SK-N-SH (cell line): ENCODE data around the gene SGPL1. TPM values are rescaled to one million over a fixed set of nuclear protein-coding genes. Genes with fewer than 3 reads are reported as not detected.

Experiments
- CTCF ChIA-PET: fragments of 300-600, 350-600 bp; formaldehyde crosslinking; extraction: SDS; loops from one replicate; lab custom pipeline; 2021; lab: Yijun Ruan, JAX
- POLR2A ChIA-PET: fragments of 350-600 bp; sonication (Branson Sonifier 250); formaldehyde crosslinking; extraction: SDS; loops from one replicate; lab custom pipeline; 2020; ENCODE audit warnings: antibody characterized with exemption, inconsistent platforms; lab: Yijun Ruan, JAX
- DNase-seq: peaks from one replicate; pipeline ENCODE4 v3.0.0; 2012
- H2AFZ ChIP-seq: fragments of 200-600 bp; sonication (generic); 2 replicates; pipeline ENCODE4 v1.8.1; 2016; ENCODE audit warnings: antibody characterized with exemption, mild to moderate bottlenecking, low read depth
- H3F3A ChIP-seq: fragments of 200-600 bp; sonication (generic); replicated peaks from 2 replicates; pipeline ENCODE3; 2016; ENCODE audit warnings: antibody characterized with exemption, mild to moderate bottlenecking; ENCODE audit not compliant: insufficient read depth
- H3K27ac ChIP-seq, 2 experiments: fragments of 200-500 bp in 1 of 2; fragments of 200-600 bp in 1 of 2; sonication (Bioruptor generic) in 1 of 2; sonication (generic), shearing (Covaris generic) in 1 of 2; 2 replicates each; pipeline versions ENCODE4 v1.5.1 to v1.6.1; 2014 to 2016; ENCODE audit warnings: low read depth in 2 of 2, inconsistent platforms in 1 of 2, low read length in 1 of 2, mild to moderate bottlenecking in 1 of 2, mixed read lengths in 1 of 2
- H3K27me3 ChIP-seq: fragments of 200-600 bp; sonication (generic), shearing (Covaris generic); 2 replicates; pipeline ENCODE4 v1.6.1; 2016; ENCODE audit warnings: mixed run types; ENCODE audit not compliant: insufficient read depth
- H3K36me3 ChIP-seq, 2 experiments: fragments of 200-500 bp in 1 of 2; fragments of 200-600 bp in 1 of 2; sonication (Bioruptor generic) in 1 of 2; sonication (generic) in 1 of 2; replicated peaks in 1 of 2; 2 replicates each; pipeline versions ENCODE3 to v1.5.1; 2014 to 2016; ENCODE audit warnings: low read length in 1 of 2, mild to moderate bottlenecking in 1 of 2; ENCODE audit not compliant: insufficient read depth in 2 of 2, control insufficient read depth in 1 of 2
- H3K4me1 ChIP-seq, 2 experiments: fragments of 200-500 bp in 1 of 2; fragments of 200-600 bp in 1 of 2; sonication (Bioruptor generic) in 1 of 2; sonication (generic), shearing (Covaris generic) in 1 of 2; 2 replicates each; pipeline versions ENCODE4 v1.5.1 to v1.6.1; 2014 to 2016; ENCODE audit warnings: low read depth in 1 of 2, low read length in 1 of 2, mixed run types in 1 of 2; ENCODE audit not compliant: insufficient read depth in 2 of 2, control insufficient read depth in 1 of 2
- H3K4me2 ChIP-seq: fragments of 200-600 bp; sonication (generic), shearing (Covaris generic); 2 replicates; pipeline ENCODE4 v1.6.1; 2017; ENCODE audit warnings: mixed run types
- H3K4me3 ChIP-seq, 2 experiments: fragments of 200-500 bp in 1 of 2; fragments of 200-600 bp in 1 of 2; sonication (Bioruptor generic) in 1 of 2; sonication (generic), shearing (Covaris generic) in 1 of 2; 2 replicates each; pipeline versions ENCODE4 v1.5.1 to v1.8.1; 2014 to 2016; ENCODE audit warnings: low read depth in 2 of 2, inconsistent platforms in 1 of 2, low read length in 1 of 2, mild to moderate bottlenecking in 1 of 2, mixed read lengths in 1 of 2, moderate library complexity in 1 of 2
- H3K79me2 ChIP-seq: fragments of 200-600 bp; sonication (generic); 2 replicates; pipeline ENCODE4 v1.8.1; 2017; ENCODE audit warnings: mild to moderate bottlenecking; ENCODE audit not compliant: insufficient read depth
- H3K9ac ChIP-seq: fragments of 200-600 bp; sonication (generic); 2 replicates; pipeline ENCODE4 v1.6.1; 2017; ENCODE audit warnings: mixed run types
- H3K9me2 ChIP-seq: fragments of 200-600 bp; sonication (generic); 2 replicates; pipeline ENCODE4 v1.6.1; 2017; ENCODE audit warnings: mixed run types
- H3K9me3 ChIP-seq: fragments of 200-600 bp; sonication (generic); 2 replicates; pipeline ENCODE4 v1.6.1; 2017; ENCODE audit warnings: mixed run types, mild to moderate bottlenecking, moderate library complexity
- H4K20me1 ChIP-seq: fragments of 200-600 bp; sonication (generic); 2 replicates; pipeline ENCODE4 v1.6.1; 2017; ENCODE audit warnings: mild to moderate bottlenecking, mixed run types; ENCODE audit not compliant: insufficient read depth
- CHD2 ChIP-seq: fragments of 150-350 bp; IDR thresholded peaks from 2 replicates; pipeline ENCODE4 v1.6.1; 2018; ENCODE audit warnings: low read length; ENCODE audit not compliant: partially characterized antibody
- CTCF ChIP-seq: fragments of 200-600 bp; sonication (generic); IDR thresholded peaks from 2 replicates; pipeline ENCODE4 v1.6.1; 2017; ENCODE audit warnings: antibody characterized with exemption, mild to moderate bottlenecking, moderate library complexity
- EP300 ChIP-seq, 2 experiments: IDR thresholded peaks; 2 replicates each; pipeline versions ENCODE4 v1.4.0 to v1.6.1; 2012; ENCODE audit warnings: borderline replicate concordance in 1 of 2, low read depth in 1 of 2, low read length in 1 of 2
- FOXJ3 ChIP-seq: sonication (generic); formaldehyde crosslinking; IDR thresholded peaks from 2 replicates; pipeline ENCODE4 v1.5.1; 2020; ENCODE audit warnings: mild to moderate bottlenecking, missing genetic modification reagents
- FOXM1 ChIP-seq: IDR thresholded peaks from 2 replicates; pipeline ENCODE4 v1.4.0; 2012; ENCODE audit warnings: low read depth, mild to moderate bottlenecking
- GABPA ChIP-seq: IDR thresholded peaks from 2 replicates; pipeline ENCODE4 v1.4.0; 2012; ENCODE audit warnings: low read depth, mild to moderate bottlenecking
- NRF1 ChIP-seq: IDR thresholded peaks from 2 replicates; pipeline ENCODE4 v1.6.1; 2012; ENCODE audit warnings: low read depth, mild to moderate bottlenecking, low read length
- REST ChIP-seq: IDR thresholded peaks from 2 replicates; pipeline ENCODE4 v1.6.1; 2012; ENCODE audit warnings: mild to moderate bottlenecking, low read depth, low read length, moderate library complexity
- SMC3 ChIP-seq: IDR thresholded peaks from 2 replicates; pipeline ENCODE4 v1.6.1; 2012; ENCODE audit warnings: low read depth, low read length, improper control_type of control experiment
- TCF12 ChIP-seq: IDR thresholded peaks from 2 replicates; pipeline ENCODE4 v1.4.0; 2012
- USF2 ChIP-seq: fragments of 150-350 bp; IDR thresholded peaks from 2 replicates; pipeline ENCODE4 v1.6.1; 2017; ENCODE audit warnings: antibody characterized with exemption, low read length, low read depth, borderline replicate concordance
- WGBS: methylation state at CpG from one replicate; pipeline ENCODE4 v1.1.6; 2017; ENCODE audit warnings: low lambda C conversion rate; 5-methylcytosine and 5-hydroxymethylcytosine counted together
- polyA plus RNA-seq, 3 experiments: library from polyadenylated mRNA; depleted of rRNA; stranded (reverse); fragments of >200 nt; gene quantifications; 2 replicates each; pipeline ENCODE4 v1.2.3, GENCODE V29; 2012

SGPL1 gene
- polyA plus RNA-seq, 1 of the 3 experiments (the other 2 are of a cell fraction): 11.8 TPM

GRCh38 chr10:70797840-70798239, 17.9 kb upstream of the SGPL1 start:
- Histone ChIP-seq H3K4me1 (no peaks in the 10 kb centered on the region), H3K9me2 (no peaks in the 10 kb centered on the region), H3K9me3 (no peaks in the 10 kb centered on the region), H3K4me2 (no peak overlapping the region), H3K79me2 (no peaks in the 10 kb centered on the region), H3K36me3 (no peaks in the 10 kb centered on the region), H3K27ac (no peak overlapping the region), H2AFZ (no peak overlapping the region), H3K27me3 (peaks cover 40% of the 10 kb centered on the region; the same call in 1 of the 2 replicates), H4K20me1 (no peaks in the 10 kb centered on the region), H3F3A (no peaks in the 10 kb centered on the region), H3K4me3 (no peak overlapping the region), H3K9ac (no peak overlapping the region)
- no peak for DNase-seq
- TF ChIP-seq GABPA (no peak), CTCF (no peak), USF2 (no peak)
- ChIA-PET POLR2A (interaction anchor here (0.6 kb wide), 1 partner anchor 92 kb away, joined by 5 read pairs; no protein-coding TSS in a partner anchor), CTCF (interaction anchor here (0.9 kb wide), 1 partner anchor 18 kb away, joined by 3 read pairs; no protein-coding TSS in a partner anchor)
- 69% methylated on average over 4 of the region's 7 CpGs for WGBS

- Histone ChIP-seq H2AFZ (no peak overlapping the region), H3K4me1 (no peaks in the 10 kb centered on the region), H3K9me3 (no peaks in the 10 kb centered on the region), H3K9me2 (no peaks in the 10 kb centered on the region), H4K20me1 (no peaks in the 10 kb centered on the region), H3K36me3 (no peaks in the 10 kb centered on the region), H3K4me3 (no peak overlapping the region), H3F3A (no peaks in the 10 kb centered on the region), H3K4me2 (no peak overlapping the region), H3K27ac (no peak overlapping the region)
- DNase-seq: no peak
- 36% methylated on average over 5 of the region's 5 CpGs for WGBS
- POLR2A ChIA-PET: no interaction called here
- CTCF ChIA-PET: interaction anchor here (2.2 kb wide), 1 partner anchor 17 kb away, joined by 5 read pairs; the partner anchor contains the start of gene SGPL1
- TF ChIP-seq NRF1 (no peak), REST (no peak), FOXM1 (no peak), EP300 (IDR thresholded peaks at IDR 0.05; ENCODE audit: borderline replicate concordance in 1 of 2, low read depth in 1 of 2, low read length in 1 of 2) (no peak), CHD2 (no peak), FOXJ3 (CRISPR knock-in tag) (no peak), TCF12 (no peak), SMC3 (no peak)
- TF ChIP-seq, all 33 proteins: peak for 0
- Histone ChIP-seq H3K9ac (no peak overlapping the region), H3K27me3 (peaks cover 36% of the 10 kb centered on the region; the same call in 1 of the 2 replicates), H3K79me2 (no peaks in the 10 kb centered on the region)
Measured at GRCh38 chr10:70799124-70799523, 16.6 kb upstream of the SGPL1 start.
